HepG2 (cell line): Measurements from ENCODE around the gene TBXAS1. TPM values are rescaled to one million over a fixed set of nuclear protein-coding genes. Genes with fewer than 3 reads are reported as not detected.

Source experiments
- FOXJ3 ChIP-seq: sonication (generic); formaldehyde crosslinking; IDR thresholded peaks from 2 replicates; pipeline ENCODE4 v1.4.0; 2020; ENCODE audit warnings: missing genetic modification reagents, mild to moderate bottlenecking, borderline replicate concordance
- ZNF652 ChIP-seq: IDR thresholded peaks from 2 replicates; pipeline ENCODE4 v1.6.1; 2016; ENCODE audit warnings: low read depth, borderline replicate concordance
- polyA plus RNA-seq, 8 experiments: library from polyadenylated mRNA; depleted of rRNA in 3 of 8; stranded (reverse) in 7 of 8; unstranded in 1 of 8; fragments of >200 nt; fragmentation: Illumina TruSeq in 4 of 8; extraction: Trizol in 4 of 8; gene quantifications; 2 replicates each; pipeline versions ENCODE4 v1.2.1 to v1.2.3, GENCODE V29; 2011 to 2016; ENCODE audit warnings: low read depth in 4 of 8, missing spikeins in 1 of 8, mixed read lengths in 1 of 8; ENCODE audit not compliant: insufficient read depth in 1 of 8
- total RNA-seq, 5 experiments: library from RNA; depleted of rRNA; stranded (reverse); fragments of >200 nt; fragmentation: Illumina TruSeq; extraction: Trizol; gene quantifications; 2 replicates each; pipeline ENCODE4 v1.2.3, GENCODE V29; 2016; ENCODE audit warnings: low read depth in 1 of 5
- TF ChIP-seq, protein P1 (sequence below): sonication (generic); formaldehyde crosslinking; IDR thresholded peaks from 2 replicates; pipeline ENCODE4 v1.5.1; 2020; ENCODE audit warnings: mild to moderate bottlenecking, missing genetic modification reagents, borderline replicate concordance
- TF ChIP-seq, protein P2 (sequence below), 2 experiments: fragments of 450-650 bp in 1 of 2; sonication (generic) in 1 of 2; formaldehyde crosslinking in 1 of 2; IDR thresholded peaks; 2 replicates each; pipeline versions ENCODE4 v1.6.1 to v1.8.0; 2016 to 2022; ENCODE audit warnings: antibody characterized with exemption in 1 of 2, mild to moderate bottlenecking in 1 of 2, missing genetic modification reagents in 1 of 2
- TF ChIP-seq, protein P3 (sequence below): sonication (generic); formaldehyde crosslinking; IDR thresholded peaks from 2 replicates; pipeline ENCODE4 v1.4.0; 2020; ENCODE audit warnings: low read depth, mild to moderate bottlenecking, missing genetic modification reagents
- TF ChIP-seq, protein P4 (sequence below): sonication (generic); formaldehyde crosslinking; IDR thresholded peaks from 2 replicates; pipeline ENCODE4 v1.5.0; 2020; ENCODE audit warnings: missing genetic modification reagents
- TF ChIP-seq, protein P5 (sequence below): IDR thresholded peaks from 2 replicates; pipeline ENCODE4 v1.6.1; 2016; ENCODE audit warnings: low read depth
- TF ChIP-seq, protein P6 (sequence below): sonication (generic); formaldehyde crosslinking; IDR thresholded peaks from 2 replicates; pipeline ENCODE4 v1.4.0; 2020; ENCODE audit warnings: missing genetic modification reagents

TBXAS1 gene
- total and polyA plus RNA-seq, 2 of the 13 experiments (the other 11 are each of a cell fraction or from before 2014, with no cell fraction given) = 4.0 to 4.9 TPM

DNA sequence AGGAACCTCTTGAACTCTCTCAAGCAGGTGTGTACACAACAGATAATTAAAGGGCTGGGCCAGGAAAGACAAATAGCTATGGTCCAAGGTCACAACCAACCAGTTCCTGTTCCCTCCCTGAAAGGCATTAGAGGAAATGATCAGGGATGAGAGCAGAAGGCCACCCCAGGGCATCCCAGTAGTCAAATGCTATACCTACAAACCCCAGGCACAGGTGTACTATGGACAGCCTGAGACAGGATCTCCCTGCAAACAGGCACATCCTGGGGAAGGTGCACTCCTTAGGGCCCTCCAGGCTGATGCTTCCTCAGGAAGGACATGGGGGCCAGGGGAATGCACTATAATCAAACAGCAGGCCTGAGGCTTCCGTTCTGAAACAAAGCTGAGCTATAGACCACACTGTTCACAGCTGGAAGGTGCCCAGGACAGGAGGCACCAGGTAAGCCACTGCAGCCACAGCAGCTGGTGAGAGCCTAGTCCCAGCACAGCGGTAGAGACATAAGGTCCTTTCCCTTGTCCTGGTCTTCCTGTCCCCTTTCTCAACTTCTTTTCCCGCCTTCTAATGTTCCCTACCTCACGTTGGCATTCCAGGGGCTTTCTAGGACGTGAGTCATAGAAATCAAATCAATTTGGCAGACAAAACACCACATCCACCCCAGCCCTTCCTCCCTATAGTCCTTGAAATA is 220.4 kb downstream of the TBXAS1 start (continued):
- TF ChIP-seq, protein P1, sequence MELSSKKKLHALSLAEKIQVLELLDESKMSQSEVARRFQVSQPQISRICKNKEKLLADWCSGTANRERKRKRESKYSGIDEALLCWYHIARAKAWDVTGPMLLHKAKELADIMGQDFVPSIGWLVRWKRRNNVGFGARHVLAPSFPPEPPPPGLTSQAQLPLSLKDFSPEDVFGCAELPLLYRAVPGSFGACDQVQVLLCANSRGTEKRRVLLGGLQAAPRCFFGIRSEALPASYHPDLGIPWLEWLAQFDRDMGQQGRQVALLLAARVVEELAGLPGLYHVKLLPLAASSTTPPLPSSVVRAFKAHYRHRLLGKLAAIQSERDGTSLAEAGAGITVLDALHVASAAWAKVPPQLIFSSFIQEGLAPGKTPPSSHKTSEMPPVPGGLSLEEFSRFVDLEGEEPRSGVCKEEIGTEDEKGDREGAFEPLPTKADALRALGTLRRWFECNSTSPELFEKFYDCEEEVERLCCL = peak; percentile 27; the same call in 1 of the 2 replicates
- TF ChIP-seq, protein P2, sequence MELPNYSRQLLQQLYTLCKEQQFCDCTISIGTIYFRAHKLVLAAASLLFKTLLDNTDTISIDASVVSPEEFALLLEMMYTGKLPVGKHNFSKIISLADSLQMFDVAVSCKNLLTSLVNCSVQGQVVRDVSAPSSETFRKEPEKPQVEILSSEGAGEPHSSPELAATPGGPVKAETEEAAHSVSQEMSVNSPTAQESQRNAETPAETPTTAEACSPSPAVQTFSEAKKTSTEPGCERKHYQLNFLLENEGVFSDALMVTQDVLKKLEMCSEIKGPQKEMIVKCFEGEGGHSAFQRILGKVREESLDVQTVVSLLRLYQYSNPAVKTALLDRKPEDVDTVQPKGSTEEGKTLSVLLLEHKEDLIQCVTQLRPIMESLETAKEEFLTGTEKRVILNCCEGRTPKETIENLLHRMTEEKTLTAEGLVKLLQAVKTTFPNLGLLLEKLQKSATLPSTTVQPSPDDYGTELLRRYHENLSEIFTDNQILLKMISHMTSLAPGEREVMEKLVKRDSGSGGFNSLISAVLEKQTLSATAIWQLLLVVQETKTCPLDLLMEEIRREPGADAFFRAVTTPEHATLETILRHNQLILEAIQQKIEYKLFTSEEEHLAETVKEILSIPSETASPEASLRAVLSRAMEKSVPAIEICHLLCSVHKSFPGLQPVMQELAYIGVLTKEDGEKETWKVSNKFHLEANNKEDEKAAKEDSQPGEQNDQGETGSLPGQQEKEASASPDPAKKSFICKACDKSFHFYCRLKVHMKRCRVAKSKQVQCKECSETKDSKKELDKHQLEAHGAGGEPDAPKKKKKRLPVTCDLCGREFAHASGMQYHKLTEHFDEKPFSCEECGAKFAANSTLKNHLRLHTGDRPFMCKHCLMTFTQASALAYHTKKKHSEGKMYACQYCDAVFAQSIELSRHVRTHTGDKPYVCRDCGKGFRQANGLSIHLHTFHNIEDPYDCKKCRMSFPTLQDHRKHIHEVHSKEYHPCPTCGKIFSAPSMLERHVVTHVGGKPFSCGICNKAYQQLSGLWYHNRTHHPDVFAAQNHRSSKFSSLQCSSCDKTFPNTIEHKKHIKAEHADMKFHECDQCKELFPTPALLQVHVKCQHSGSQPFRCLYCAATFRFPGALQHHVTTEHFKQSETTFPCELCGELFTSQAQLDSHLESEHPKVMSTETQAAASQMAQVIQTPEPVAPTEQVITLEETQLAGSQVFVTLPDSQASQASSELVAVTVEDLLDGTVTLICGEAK (IDR thresholded peaks at IDR 0.05) = no peak
- TF ChIP-seq, protein P2 (CRISPR knock-in tag; IDR thresholded peaks at IDR 0.05) = peak; percentile 70
- TF ChIP-seq, protein P3, sequence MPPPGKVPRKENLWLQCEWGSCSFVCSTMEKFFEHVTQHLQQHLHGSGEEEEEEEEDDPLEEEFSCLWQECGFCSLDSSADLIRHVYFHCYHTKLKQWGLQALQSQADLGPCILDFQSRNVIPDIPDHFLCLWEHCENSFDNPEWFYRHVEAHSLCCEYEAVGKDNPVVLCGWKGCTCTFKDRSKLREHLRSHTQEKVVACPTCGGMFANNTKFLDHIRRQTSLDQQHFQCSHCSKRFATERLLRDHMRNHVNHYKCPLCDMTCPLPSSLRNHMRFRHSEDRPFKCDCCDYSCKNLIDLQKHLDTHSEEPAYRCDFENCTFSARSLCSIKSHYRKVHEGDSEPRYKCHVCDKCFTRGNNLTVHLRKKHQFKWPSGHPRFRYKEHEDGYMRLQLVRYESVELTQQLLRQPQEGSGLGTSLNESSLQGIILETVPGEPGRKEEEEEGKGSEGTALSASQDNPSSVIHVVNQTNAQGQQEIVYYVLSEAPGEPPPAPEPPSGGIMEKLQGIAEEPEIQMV (CRISPR knock-in tag) = peak; percentile 64; the same call in 1 of the 2 replicates
- peak; percentile 96 for TF ChIP-seq FOXJ3 (CRISPR knock-in tag)
- TF ChIP-seq ZNF652 = 0 out of 2 replicates have a peak, but pooled peaks have one; percentile 32
- TF ChIP-seq, protein P4, sequence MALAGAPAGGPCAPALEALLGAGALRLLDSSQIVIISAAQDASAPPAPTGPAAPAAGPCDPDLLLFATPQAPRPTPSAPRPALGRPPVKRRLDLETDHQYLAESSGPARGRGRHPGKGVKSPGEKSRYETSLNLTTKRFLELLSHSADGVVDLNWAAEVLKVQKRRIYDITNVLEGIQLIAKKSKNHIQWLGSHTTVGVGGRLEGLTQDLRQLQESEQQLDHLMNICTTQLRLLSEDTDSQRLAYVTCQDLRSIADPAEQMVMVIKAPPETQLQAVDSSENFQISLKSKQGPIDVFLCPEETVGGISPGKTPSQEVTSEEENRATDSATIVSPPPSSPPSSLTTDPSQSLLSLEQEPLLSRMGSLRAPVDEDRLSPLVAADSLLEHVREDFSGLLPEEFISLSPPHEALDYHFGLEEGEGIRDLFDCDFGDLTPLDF = peak; percentile 69; the same call in 1 of the 2 replicates
- TF ChIP-seq, protein P5, sequence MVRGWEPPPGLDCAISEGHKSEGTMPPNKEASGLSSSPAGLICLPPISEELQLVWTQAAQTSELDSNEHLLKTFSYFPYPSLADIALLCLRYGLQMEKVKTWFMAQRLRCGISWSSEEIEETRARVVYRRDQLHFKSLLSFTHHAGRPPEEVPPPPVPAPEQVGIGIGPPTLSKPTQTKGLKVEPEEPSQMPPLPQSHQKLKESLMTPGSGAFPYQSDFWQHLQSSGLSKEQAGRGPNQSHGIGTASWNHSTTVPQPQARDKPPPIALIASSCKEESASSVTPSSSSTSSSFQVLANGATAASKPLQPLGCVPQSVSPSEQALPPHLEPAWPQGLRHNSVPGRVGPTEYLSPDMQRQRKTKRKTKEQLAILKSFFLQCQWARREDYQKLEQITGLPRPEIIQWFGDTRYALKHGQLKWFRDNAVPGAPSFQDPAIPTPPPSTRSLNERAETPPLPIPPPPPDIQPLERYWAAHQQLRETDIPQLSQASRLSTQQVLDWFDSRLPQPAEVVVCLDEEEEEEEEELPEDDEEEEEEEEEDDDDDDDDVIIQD (CRISPR knock-in tag) = peak; percentile 86; the same call in 1 of the 2 replicates
- TF ChIP-seq, protein P6, sequence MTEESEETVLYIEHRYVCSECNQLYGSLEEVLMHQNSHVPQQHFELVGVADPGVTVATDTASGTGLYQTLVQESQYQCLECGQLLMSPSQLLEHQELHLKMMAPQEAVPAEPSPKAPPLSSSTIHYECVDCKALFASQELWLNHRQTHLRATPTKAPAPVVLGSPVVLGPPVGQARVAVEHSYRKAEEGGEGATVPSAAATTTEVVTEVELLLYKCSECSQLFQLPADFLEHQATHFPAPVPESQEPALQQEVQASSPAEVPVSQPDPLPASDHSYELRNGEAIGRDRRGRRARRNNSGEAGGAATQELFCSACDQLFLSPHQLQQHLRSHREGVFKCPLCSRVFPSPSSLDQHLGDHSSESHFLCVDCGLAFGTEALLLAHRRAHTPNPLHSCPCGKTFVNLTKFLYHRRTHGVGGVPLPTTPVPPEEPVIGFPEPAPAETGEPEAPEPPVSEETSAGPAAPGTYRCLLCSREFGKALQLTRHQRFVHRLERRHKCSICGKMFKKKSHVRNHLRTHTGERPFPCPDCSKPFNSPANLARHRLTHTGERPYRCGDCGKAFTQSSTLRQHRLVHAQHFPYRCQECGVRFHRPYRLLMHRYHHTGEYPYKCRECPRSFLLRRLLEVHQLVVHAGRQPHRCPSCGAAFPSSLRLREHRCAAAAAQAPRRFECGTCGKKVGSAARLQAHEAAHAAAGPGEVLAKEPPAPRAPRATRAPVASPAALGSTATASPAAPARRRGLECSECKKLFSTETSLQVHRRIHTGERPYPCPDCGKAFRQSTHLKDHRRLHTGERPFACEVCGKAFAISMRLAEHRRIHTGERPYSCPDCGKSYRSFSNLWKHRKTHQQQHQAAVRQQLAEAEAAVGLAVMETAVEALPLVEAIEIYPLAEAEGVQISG = peak; percentile 84
